ENCODE data around the gene R3HCC1L. TPM values are rescaled to one million over a fixed set of nuclear protein-coding genes. Genes with fewer than 3 reads are reported as not detected.
A peak's percentile ranks its signal among the peaks of the same experiment; 100 is the strongest.
"Not testable (repeated sequence)": the region's sequence is repeated elsewhere in the genome, so short reads cannot be mapped to it uniquely, and the experiment has no call there.

R3HCC1L gene
- total and polyA plus RNA-seq, 4 experiments from 2014 or later, result 7.0 to 30.4 (median 20.5) TPM

GRCh38 chr10:98224996-98225395 lies 90.5 kb downstream of the R3HCC1L start:
- H3K27ac ChIP-seq (ENCODE audit: low read depth, low read length), result no peak overlapping the region
- intact Hi-C loops (cut with micrococcal nuclease), result no loop called here
- Mint-ChIP-seq H3K27me3 (no peaks in the 10 kb centered on the region), H3K4me1 (peaks cover 11 to 27% (median 19%) of the 10 kb centered on the region in 4 donors), H3K36me3 (peaks cover 32 to 45% of the 10 kb centered on the region in 2 donors), H3K9me3 (peaks cover 0 to 9% (median 7%) of the 10 kb centered on the region in 8 donors), H3K4me3 (peak overlapping the region in 1 of 8 donors; percentile 13), H3K27ac (peak overlapping the region in 2 of 7 donors; percentile 8 to 85)
- CTCF ChIA-PET (ENCODE audit: partially characterized antibody), result no interaction called here
- no peaks in the 10 kb centered on the region for H3K36me3 ChIP-seq (ENCODE audit: insufficient read depth, low read length)
- no peaks in the 10 kb centered on the region for H3K27me3 ChIP-seq (ENCODE audit: insufficient read depth, low read length)
- POLR2A ChIA-PET (ENCODE audit: partially characterized antibody), result no interaction called here
- no peak for DNase-seq
- peaks cover 0 to 4% of the 10 kb centered on the region in 2 donors for H3K9me3 ChIP-seq (ENCODE audit: control insufficient read depth in 1 of 2, low read length in 2 of 2)
- no peak overlapping the region for H3K4me3 ChIP-seq (ENCODE audit: low read length in 2 of 2)
- H3K4me1 ChIP-seq (ENCODE audit: insufficient read depth, low read length), result no peaks in the 10 kb centered on the region

GRCh38 chr10:98226508-98227144 lies 92.2 kb downstream of the R3HCC1L start:
- no peak overlapping the region for H3K27ac Mint-ChIP-seq
- H3K27me3 Mint-ChIP-seq, result no peaks in the 10 kb centered on the region
- intact Hi-C loops (cut with micrococcal nuclease), result no loop called here
- H3K4me3 Mint-ChIP-seq, result no peak overlapping the region
- H3K9me3 ChIP-seq (ENCODE audit: control insufficient read depth in 1 of 2, low read length in 2 of 2), result peaks cover 0 to 4% of the 10 kb centered on the region in 2 donors
- ChIA-PET POLR2A (ENCODE audit: partially characterized antibody) (no interaction called here), CTCF (ENCODE audit: partially characterized antibody) (no interaction called here)
- H3K9me3 Mint-ChIP-seq, result peaks cover 0 to 6% (median 4%) of the 10 kb centered on the region in 8 donors
- DNase-seq, result no peak
- H3K4me1 Mint-ChIP-seq, result peaks cover 11 to 33% (median 23%) of the 10 kb centered on the region in 4 donors
- no peaks in the 10 kb centered on the region for H3K36me3 ChIP-seq (ENCODE audit: insufficient read depth, low read length)
- H3K4me3 ChIP-seq (ENCODE audit: low read length in 2 of 2), result no peak overlapping the region
- H3K36me3 Mint-ChIP-seq, result peaks cover 41 to 50% of the 10 kb centered on the region in 2 donors
- no peak overlapping the region for H3K27ac ChIP-seq (ENCODE audit: low read depth, low read length)
- H3K4me1 ChIP-seq (ENCODE audit: insufficient read depth, low read length), result no peaks in the 10 kb centered on the region
- H3K27me3 ChIP-seq (ENCODE audit: insufficient read depth, low read length), result no peaks in the 10 kb centered on the region

GRCh38 chr10:98227713-98228112 lies 93.3 kb downstream of the R3HCC1L start:
- H3K27me3 ChIP-seq (ENCODE audit: insufficient read depth, low read length); CTCF ChIA-PET (ENCODE audit: partially characterized antibody); H3K27ac Mint-ChIP-seq; H3K4me3 ChIP-seq (ENCODE audit: low read length in 2 of 2); H3K9me3 ChIP-seq (ENCODE audit: control insufficient read depth in 1 of 2, low read length in 2 of 2); H3K36me3 ChIP-seq (ENCODE audit: insufficient read depth, low read length); POLR2A ChIA-PET (ENCODE audit: partially characterized antibody); H3K4me1 ChIP-seq (ENCODE audit: insufficient read depth, low read length); H3K27me3 Mint-ChIP-seq; DNase-seq; intact Hi-C loops (cut with micrococcal nuclease); H3K27ac ChIP-seq (ENCODE audit: low read depth, low read length); H3K9me3 Mint-ChIP-seq: not testable (repeated sequence)
- Mint-ChIP-seq H3K4me1 (peaks cover 12 to 33% (median 23%) of the 10 kb centered on the region in 4 donors), H3K36me3 (peaks cover 45 to 57% of the 10 kb centered on the region in 2 donors), H3K4me3 (peak overlapping the region in 1 of 8 donors; percentile 8)

- H3K27me3 Mint-ChIP-seq; H3K4me3 Mint-ChIP-seq; intact Hi-C loops (cut with micrococcal nuclease); DNase-seq; H3K27me3 ChIP-seq (ENCODE audit: insufficient read depth, low read length); H3K4me3 ChIP-seq (ENCODE audit: low read length in 2 of 2); H3K27ac ChIP-seq (ENCODE audit: low read depth, low read length); CTCF ChIA-PET (ENCODE audit: partially characterized antibody); H3K36me3 ChIP-seq (ENCODE audit: insufficient read depth, low read length); H3K27ac Mint-ChIP-seq; H3K4me1 ChIP-seq (ENCODE audit: insufficient read depth, low read length); POLR2A ChIA-PET (ENCODE audit: partially characterized antibody); H3K9me3 ChIP-seq (ENCODE audit: control insufficient read depth in 1 of 2, low read length in 2 of 2); H3K9me3 Mint-ChIP-seq: not testable (repeated sequence)
- Mint-ChIP-seq H3K4me1 (peaks cover 12 to 32% (median 22%) of the 10 kb centered on the region in 4 donors), H3K36me3 (peaks cover 48 to 54% of the 10 kb centered on the region in 2 donors)
These were observed 93.8 kb downstream of the R3HCC1L start for GRCh38 chr10:98228266-98228665.

GRCh38 chr10:98231417-98231816 lies 97.0 kb downstream of the R3HCC1L start:
- Mint-ChIP-seq H3K27me3 (no peaks in the 10 kb centered on the region), H3K9me3 (peaks cover 0 to 6% (median 3%) of the 10 kb centered on the region in 8 donors), H3K4me1 (peaks cover 7 to 20% (median 13%) of the 10 kb centered on the region in 4 donors), H3K36me3 (peaks cover 52 to 57% of the 10 kb centered on the region in 2 donors), H3K27ac (no peak overlapping the region), H3K4me3 (no peak overlapping the region)
- H3K9me3 ChIP-seq (ENCODE audit: control insufficient read depth in 1 of 2, low read length in 2 of 2), result no peaks in the 10 kb centered on the region
- peaks cover 16% of the 10 kb centered on the region for H3K36me3 ChIP-seq (ENCODE audit: insufficient read depth, low read length)
- DNase-seq, result no peak
- intact Hi-C loops (cut with micrococcal nuclease), result no loop called here
- H3K4me3 ChIP-seq (ENCODE audit: low read length in 2 of 2), result no peak overlapping the region
- H3K27me3 ChIP-seq (ENCODE audit: insufficient read depth, low read length), result no peaks in the 10 kb centered on the region
- H3K27ac ChIP-seq (ENCODE audit: low read depth, low read length), result no peak overlapping the region
- CTCF ChIA-PET (ENCODE audit: partially characterized antibody), result no interaction called here
- POLR2A ChIA-PET (ENCODE audit: partially characterized antibody), result no interaction called here
- H3K4me1 ChIP-seq (ENCODE audit: insufficient read depth, low read length), result no peaks in the 10 kb centered on the region

- intact Hi-C loops (cut with micrococcal nuclease), result no loop called here
- Mint-ChIP-seq H3K36me3 (peaks cover 46 to 77% of the 10 kb centered on the region in 2 donors), H3K27me3 (no peaks in the 10 kb centered on the region), H3K27ac (peak overlapping the region in 1 of 7 donors; percentile 85), H3K4me3 (no peak overlapping the region), H3K4me1 (peaks cover 5 to 12% (median 9%) of the 10 kb centered on the region in 4 donors), H3K9me3 (no peaks in the 10 kb centered on the region)
- DNase-seq, result no peak
- H3K9me3 ChIP-seq (ENCODE audit: control insufficient read depth in 1 of 2, low read length in 2 of 2), result no peaks in the 10 kb centered on the region
- ChIA-PET POLR2A (ENCODE audit: partially characterized antibody) (no interaction called here), CTCF (ENCODE audit: partially characterized antibody) (no interaction called here)
- H3K4me1 ChIP-seq (ENCODE audit: insufficient read depth, low read length), result peaks cover 7% of the 10 kb centered on the region
- no peak overlapping the region for H3K4me3 ChIP-seq (ENCODE audit: low read length in 2 of 2)
- peaks cover 28% of the 10 kb centered on the region for H3K36me3 ChIP-seq (ENCODE audit: insufficient read depth, low read length)
- H3K27ac ChIP-seq (ENCODE audit: low read depth, low read length), result no peak overlapping the region
- no peaks in the 10 kb centered on the region for H3K27me3 ChIP-seq (ENCODE audit: insufficient read depth, low read length)
These were observed 101.4 kb downstream of the R3HCC1L start for GRCh38 chr10:98235846-98236245.

- intact Hi-C loops (cut with micrococcal nuclease), result no loop called here
- Mint-ChIP-seq H3K27me3 (no peaks in the 10 kb centered on the region), H3K9me3 (no peaks in the 10 kb centered on the region), H3K4me3 (no peak overlapping the region), H3K4me1 (peaks cover 5 to 11% (median 8%) of the 10 kb centered on the region in 4 donors), H3K27ac (no peak overlapping the region), H3K36me3 (peaks cover 40 to 79% of the 10 kb centered on the region in 2 donors)
- Histone ChIP-seq H3K36me3 (ENCODE audit: insufficient read depth, low read length) (peaks cover 28% of the 10 kb centered on the region), H3K4me1 (ENCODE audit: insufficient read depth, low read length) (peaks cover 7% of the 10 kb centered on the region), H3K9me3 (ENCODE audit: control insufficient read depth in 1 of 2, low read length in 2 of 2) (no peaks in the 10 kb centered on the region), H3K27me3 (ENCODE audit: insufficient read depth, low read length) (no peaks in the 10 kb centered on the region), H3K27ac (ENCODE audit: low read depth, low read length) (no peak overlapping the region), H3K4me3 (ENCODE audit: low read length in 2 of 2) (no peak overlapping the region)
- DNase-seq, result no peak
- ChIA-PET POLR2A (ENCODE audit: partially characterized antibody) (no interaction called here), CTCF (ENCODE audit: partially characterized antibody) (no interaction called here)
These were observed 102.4 kb downstream of the R3HCC1L start for GRCh38 chr10:98236862-98237261.

Data from CD4-positive, alpha-beta memory T cell (primary cell).